WTC11 (cell line): ENCODE results near the gene XCL1.
"Not testable (repeated sequence)": the region's sequence is repeated elsewhere in the genome, so short reads cannot be mapped to it uniquely, and the experiment has no call there.

Source experiments
- ELF4 ChIP-seq: sonication (generic); formaldehyde crosslinking; IDR thresholded peaks from 2 replicates; pipeline ENCODE4 v1.8.1; 2022; ENCODE audit warnings: low read depth, mild to moderate bottlenecking, moderate library complexity, missing genetic modification reagents
- ESRRA ChIP-seq: sonication (generic); formaldehyde crosslinking; IDR thresholded peaks from 2 replicates; pipeline ENCODE4 v1.8.1; 2022; ENCODE audit warnings: mild to moderate bottlenecking, missing genetic modification reagents, borderline replicate concordance
- FOXJ3 ChIP-seq: sonication (generic); formaldehyde crosslinking; IDR thresholded peaks from 2 replicates; pipeline ENCODE4 v1.9.0; 2021; ENCODE audit warnings: missing genetic modification reagents, mild to moderate bottlenecking, borderline replicate concordance
- NR1H2 ChIP-seq: sonication (generic); formaldehyde crosslinking; IDR thresholded peaks from 2 replicates; pipeline ENCODE4 v1.9.0; 2021; ENCODE audit warnings: mild to moderate bottlenecking, moderate library complexity, missing genetic modification reagents
- NR2C2 ChIP-seq: sonication (generic); formaldehyde crosslinking; IDR thresholded peaks from 2 replicates; pipeline ENCODE4 v1.8.0; 2022; ENCODE audit warnings: mild to moderate bottlenecking, missing genetic modification reagents
- TCF7 ChIP-seq: sonication (generic); formaldehyde crosslinking; IDR thresholded peaks from 2 replicates; pipeline ENCODE4 v1.8.0; 2022; ENCODE audit warnings: mild to moderate bottlenecking, low read depth, missing genetic modification reagents, moderate library complexity
- TF ChIP-seq, protein P1 (sequence below): sonication (generic); formaldehyde crosslinking; IDR thresholded peaks from 2 replicates; pipeline ENCODE4 v1.8.1; 2022; ENCODE audit warnings: mild to moderate bottlenecking, moderate library complexity, missing genetic modification reagents
- TF ChIP-seq, protein P2 (sequence below): sonication (generic); formaldehyde crosslinking; IDR thresholded peaks from 2 replicates; pipeline ENCODE4 v1.8.0; 2022; ENCODE audit warnings: mild to moderate bottlenecking, missing genetic modification reagents
- TF ChIP-seq, protein P3 (sequence below): fragments of 200-600 bp; IDR thresholded peaks from 2 replicates; pipeline ENCODE4 v1.8.0; 2022; ENCODE audit warnings: antibody characterized with exemption
- TF ChIP-seq, protein P4 (sequence below): sonication (generic); formaldehyde crosslinking; IDR thresholded peaks from 2 replicates; pipeline ENCODE4 v1.8.1; 2023; ENCODE audit warnings: mild to moderate bottlenecking, missing genetic modification reagents, moderate library complexity
- TF ChIP-seq, protein P5 (sequence below): sonication (generic); formaldehyde crosslinking; IDR thresholded peaks from 2 replicates; pipeline ENCODE4 v1.8.1; 2023; ENCODE audit warnings: mild to moderate bottlenecking, missing genetic modification reagents
- TF ChIP-seq, protein P6 (sequence below): sonication (generic); formaldehyde crosslinking; IDR thresholded peaks from 2 replicates; pipeline ENCODE4 v1.8.1; 2022; ENCODE audit warnings: mild to moderate bottlenecking, missing genetic modification reagents, moderate library complexity, borderline replicate concordance

DNA sequence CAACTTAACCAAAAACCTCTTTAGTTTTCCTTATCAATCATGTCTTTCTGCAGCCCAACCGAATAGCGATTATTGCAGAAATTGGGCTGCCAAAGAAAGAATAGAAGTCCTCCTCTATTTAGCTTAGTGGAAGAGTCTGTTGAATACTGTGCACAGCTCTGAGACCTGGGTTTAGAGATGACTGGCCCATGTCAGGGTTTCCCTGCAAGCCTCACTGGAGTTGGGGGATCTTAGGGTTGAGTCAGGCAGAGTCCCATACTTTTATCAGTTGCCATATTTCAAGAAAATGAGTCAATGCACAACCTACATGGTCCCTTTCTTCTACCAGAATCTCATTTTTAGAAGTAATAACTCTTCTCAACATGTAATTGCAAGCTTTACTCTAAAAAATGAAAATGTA, 3.9 kb downstream of the XCL1 start:
- TF ChIP-seq, protein P1, sequence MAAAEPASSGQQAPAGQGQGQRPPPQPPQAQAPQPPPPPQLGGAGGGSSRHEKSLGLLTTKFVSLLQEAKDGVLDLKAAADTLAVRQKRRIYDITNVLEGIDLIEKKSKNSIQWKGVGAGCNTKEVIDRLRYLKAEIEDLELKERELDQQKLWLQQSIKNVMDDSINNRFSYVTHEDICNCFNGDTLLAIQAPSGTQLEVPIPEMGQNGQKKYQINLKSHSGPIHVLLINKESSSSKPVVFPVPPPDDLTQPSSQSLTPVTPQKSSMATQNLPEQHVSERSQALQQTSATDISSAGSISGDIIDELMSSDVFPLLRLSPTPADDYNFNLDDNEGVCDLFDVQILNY (CRISPR knock-in tag): not testable (repeated sequence)
- TF ChIP-seq, protein P2, sequence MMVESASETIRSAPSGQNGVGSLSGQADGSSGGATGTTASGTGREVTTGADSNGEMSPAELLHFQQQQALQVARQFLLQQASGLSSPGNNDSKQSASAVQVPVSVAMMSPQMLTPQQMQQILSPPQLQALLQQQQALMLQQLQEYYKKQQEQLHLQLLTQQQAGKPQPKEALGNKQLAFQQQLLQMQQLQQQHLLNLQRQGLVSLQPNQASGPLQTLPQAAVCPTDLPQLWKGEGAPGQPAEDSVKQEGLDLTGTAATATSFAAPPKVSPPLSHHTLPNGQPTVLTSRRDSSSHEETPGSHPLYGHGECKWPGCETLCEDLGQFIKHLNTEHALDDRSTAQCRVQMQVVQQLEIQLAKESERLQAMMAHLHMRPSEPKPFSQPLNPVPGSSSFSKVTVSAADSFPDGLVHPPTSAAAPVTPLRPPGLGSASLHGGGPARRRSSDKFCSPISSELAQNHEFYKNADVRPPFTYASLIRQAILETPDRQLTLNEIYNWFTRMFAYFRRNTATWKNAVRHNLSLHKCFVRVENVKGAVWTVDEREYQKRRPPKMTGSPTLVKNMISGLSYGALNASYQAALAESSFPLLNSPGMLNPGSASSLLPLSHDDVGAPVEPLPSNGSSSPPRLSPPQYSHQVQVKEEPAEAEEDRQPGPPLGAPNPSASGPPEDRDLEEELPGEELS (CRISPR knock-in tag): not testable (repeated sequence)
- TF ChIP-seq, protein P3, sequence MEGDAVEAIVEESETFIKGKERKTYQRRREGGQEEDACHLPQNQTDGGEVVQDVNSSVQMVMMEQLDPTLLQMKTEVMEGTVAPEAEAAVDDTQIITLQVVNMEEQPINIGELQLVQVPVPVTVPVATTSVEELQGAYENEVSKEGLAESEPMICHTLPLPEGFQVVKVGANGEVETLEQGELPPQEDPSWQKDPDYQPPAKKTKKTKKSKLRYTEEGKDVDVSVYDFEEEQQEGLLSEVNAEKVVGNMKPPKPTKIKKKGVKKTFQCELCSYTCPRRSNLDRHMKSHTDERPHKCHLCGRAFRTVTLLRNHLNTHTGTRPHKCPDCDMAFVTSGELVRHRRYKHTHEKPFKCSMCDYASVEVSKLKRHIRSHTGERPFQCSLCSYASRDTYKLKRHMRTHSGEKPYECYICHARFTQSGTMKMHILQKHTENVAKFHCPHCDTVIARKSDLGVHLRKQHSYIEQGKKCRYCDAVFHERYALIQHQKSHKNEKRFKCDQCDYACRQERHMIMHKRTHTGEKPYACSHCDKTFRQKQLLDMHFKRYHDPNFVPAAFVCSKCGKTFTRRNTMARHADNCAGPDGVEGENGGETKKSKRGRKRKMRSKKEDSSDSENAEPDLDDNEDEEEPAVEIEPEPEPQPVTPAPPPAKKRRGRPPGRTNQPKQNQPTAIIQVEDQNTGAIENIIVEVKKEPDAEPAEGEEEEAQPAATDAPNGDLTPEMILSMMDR: not testable (repeated sequence)
- TF ChIP-seq ELF4; FOXJ3 (CRISPR knock-in tag); NR2C2; ESRRA; NR1H2 (CRISPR knock-in tag); TCF7 (CRISPR knock-in tag): not testable (repeated sequence)
- TF ChIP-seq, protein P4, sequence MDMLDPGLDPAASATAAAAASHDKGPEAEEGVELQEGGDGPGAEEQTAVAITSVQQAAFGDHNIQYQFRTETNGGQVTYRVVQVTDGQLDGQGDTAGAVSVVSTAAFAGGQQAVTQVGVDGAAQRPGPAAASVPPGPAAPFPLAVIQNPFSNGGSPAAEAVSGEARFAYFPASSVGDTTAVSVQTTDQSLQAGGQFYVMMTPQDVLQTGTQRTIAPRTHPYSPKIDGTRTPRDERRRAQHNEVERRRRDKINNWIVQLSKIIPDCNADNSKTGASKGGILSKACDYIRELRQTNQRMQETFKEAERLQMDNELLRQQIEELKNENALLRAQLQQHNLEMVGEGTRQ (CRISPR knock-in tag): not testable (repeated sequence)
- TF ChIP-seq, protein P5, sequence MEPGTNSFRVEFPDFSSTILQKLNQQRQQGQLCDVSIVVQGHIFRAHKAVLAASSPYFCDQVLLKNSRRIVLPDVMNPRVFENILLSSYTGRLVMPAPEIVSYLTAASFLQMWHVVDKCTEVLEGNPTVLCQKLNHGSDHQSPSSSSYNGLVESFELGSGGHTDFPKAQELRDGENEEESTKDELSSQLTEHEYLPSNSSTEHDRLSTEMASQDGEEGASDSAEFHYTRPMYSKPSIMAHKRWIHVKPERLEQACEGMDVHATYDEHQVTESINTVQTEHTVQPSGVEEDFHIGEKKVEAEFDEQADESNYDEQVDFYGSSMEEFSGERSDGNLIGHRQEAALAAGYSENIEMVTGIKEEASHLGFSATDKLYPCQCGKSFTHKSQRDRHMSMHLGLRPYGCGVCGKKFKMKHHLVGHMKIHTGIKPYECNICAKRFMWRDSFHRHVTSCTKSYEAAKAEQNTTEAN: not testable (repeated sequence)
- TF ChIP-seq, protein P6, sequence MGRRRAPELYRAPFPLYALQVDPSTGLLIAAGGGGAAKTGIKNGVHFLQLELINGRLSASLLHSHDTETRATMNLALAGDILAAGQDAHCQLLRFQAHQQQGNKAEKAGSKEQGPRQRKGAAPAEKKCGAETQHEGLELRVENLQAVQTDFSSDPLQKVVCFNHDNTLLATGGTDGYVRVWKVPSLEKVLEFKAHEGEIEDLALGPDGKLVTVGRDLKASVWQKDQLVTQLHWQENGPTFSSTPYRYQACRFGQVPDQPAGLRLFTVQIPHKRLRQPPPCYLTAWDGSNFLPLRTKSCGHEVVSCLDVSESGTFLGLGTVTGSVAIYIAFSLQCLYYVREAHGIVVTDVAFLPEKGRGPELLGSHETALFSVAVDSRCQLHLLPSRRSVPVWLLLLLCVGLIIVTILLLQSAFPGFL (CRISPR knock-in tag): not testable (repeated sequence)
